ENCODE measurements around the gene CPNE6. TPM values are rescaled to one million over a fixed set of nuclear protein-coding genes. Genes with fewer than 3 reads are reported as not detected.

Gene CPNE6
- polyA plus RNA-seq, 1 experiment = not detected

DNA sequence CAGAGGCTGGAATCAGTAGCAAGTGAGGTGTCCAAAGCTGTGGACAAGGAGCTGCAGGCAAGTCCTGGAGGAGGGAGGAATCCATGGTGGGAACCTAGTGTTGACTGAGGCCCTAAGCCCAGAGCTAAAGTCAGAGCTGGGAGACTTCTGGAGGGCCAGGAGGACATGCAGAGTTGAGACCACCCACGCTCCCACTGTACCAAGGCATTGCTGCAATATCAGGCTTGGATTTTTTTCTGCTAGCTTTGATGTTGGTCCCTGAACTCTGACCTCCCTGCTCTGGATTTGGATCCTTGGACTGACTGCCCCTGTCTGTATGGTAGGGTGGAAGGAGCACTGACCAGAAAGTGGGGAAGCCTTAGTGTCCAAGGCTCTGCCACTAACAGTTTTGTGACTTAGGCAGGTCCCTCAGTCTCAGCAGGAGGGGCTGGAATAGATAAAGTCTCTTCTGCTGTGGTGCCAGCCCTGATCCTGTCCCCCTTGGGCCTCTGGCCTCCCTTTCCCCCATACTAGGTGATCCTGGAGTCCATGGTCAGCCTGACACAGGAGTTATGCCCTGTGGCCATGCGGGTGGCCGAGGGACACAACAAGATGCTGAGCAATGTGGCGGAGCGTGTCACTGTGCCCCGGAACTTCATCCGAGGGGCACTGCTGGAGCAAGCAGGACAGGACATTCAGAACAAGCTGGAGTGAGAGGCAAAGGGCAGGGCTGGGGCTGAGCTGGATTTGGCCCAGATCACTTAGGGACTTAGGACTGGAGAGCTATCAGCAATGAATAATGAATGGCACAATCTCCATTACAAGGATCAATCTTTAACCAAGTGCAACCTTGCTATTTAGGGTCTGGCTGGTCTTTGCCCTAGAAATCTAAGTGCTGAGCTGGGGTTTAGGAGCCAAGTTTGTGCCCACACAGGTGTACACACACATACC lies 10.1 kb upstream of the CPNE6 start:
- ChIA-PET POLR2A (no interaction called here), CTCF (interaction anchor here (0.6 to 6.3 kb wide), 9 partner anchors 25 to 1890 kb away, joined by 3 to 44 read pairs (median 4); partner anchors contain the start of gene PCK2)
- Histone ChIP-seq H3K4me3 (ENCODE audit: low read depth, low read length) (no peak overlapping the region), H3K27me3 (ENCODE audit: control insufficient read depth, insufficient read depth, low read length) (peaks cover 35% of the 10 kb centered on the region), H3K27ac (ENCODE audit: low read depth, low read length) (no peak overlapping the region), H3K9me3 (ENCODE audit: control insufficient read depth, insufficient read depth, low read length) (no peaks in the 10 kb centered on the region)
- no peak for DNase-seq (ENCODE audit: low read depth, low spot score)
- TF ChIP-seq, protein P1, sequence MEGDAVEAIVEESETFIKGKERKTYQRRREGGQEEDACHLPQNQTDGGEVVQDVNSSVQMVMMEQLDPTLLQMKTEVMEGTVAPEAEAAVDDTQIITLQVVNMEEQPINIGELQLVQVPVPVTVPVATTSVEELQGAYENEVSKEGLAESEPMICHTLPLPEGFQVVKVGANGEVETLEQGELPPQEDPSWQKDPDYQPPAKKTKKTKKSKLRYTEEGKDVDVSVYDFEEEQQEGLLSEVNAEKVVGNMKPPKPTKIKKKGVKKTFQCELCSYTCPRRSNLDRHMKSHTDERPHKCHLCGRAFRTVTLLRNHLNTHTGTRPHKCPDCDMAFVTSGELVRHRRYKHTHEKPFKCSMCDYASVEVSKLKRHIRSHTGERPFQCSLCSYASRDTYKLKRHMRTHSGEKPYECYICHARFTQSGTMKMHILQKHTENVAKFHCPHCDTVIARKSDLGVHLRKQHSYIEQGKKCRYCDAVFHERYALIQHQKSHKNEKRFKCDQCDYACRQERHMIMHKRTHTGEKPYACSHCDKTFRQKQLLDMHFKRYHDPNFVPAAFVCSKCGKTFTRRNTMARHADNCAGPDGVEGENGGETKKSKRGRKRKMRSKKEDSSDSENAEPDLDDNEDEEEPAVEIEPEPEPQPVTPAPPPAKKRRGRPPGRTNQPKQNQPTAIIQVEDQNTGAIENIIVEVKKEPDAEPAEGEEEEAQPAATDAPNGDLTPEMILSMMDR (IDR thresholded peaks at IDR 0.05; ENCODE audit: low read depth, low read length) = no peak

DNA sequence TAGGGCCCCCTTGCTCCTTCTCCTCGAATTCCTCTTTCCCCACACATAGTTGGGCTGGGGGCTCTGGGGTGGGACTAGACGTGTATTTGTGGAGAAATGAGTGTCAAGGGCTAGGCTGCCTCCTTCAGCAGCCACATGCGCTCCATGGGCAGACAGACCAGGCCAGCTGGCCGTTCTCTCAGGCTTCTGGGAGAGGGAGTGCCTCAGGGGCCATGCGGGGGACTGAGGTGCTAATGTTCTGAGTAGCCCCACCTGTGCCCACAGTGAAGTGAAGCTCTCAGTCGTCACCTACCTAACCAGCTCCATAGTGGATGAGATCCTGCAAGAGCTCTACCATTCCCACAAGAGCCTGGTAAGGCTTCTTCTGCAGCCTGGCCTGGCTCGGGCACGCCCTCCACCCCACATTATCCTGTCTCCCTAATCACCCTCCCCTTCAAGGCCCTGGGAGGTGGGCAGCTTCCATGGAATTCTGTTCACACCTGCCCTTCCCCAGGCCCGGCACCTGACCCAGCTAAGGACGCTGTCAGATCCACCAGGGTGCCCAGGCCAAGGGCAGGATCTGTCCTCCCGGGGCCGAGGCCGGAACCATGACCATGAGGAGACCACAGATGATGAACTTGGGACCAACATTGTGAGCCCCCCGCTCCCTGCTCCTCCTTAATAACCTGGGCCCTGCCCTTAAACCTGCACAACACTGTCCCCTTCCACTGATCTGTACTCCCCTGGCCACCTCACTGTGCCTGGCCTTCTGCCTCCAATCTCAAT lies 9.0 kb upstream of the CPNE6 start:
- POLR2A ChIA-PET = no interaction called here
- Histone ChIP-seq H3K9me3 (ENCODE audit: control insufficient read depth, insufficient read depth, low read length) (no peaks in the 10 kb centered on the region), H3K4me3 (ENCODE audit: low read depth, low read length) (no peak overlapping the region), H3K27ac (ENCODE audit: low read depth, low read length) (no peak overlapping the region), H3K27me3 (ENCODE audit: control insufficient read depth, insufficient read depth, low read length) (peaks cover 38% of the 10 kb centered on the region)
- TF ChIP-seq, protein P1 (IDR thresholded peaks at IDR 0.05; ENCODE audit: low read depth, low read length) = no peak
- CTCF ChIA-PET = interaction anchor here (0.6 to 6.3 kb wide), 4 partner anchors 29 to 1891 kb away, joined by 3 to 44 read pairs (median 7); partner anchors contain the start of gene PCK2
- no peak for DNase-seq (ENCODE audit: low read depth, low spot score)

DNA sequence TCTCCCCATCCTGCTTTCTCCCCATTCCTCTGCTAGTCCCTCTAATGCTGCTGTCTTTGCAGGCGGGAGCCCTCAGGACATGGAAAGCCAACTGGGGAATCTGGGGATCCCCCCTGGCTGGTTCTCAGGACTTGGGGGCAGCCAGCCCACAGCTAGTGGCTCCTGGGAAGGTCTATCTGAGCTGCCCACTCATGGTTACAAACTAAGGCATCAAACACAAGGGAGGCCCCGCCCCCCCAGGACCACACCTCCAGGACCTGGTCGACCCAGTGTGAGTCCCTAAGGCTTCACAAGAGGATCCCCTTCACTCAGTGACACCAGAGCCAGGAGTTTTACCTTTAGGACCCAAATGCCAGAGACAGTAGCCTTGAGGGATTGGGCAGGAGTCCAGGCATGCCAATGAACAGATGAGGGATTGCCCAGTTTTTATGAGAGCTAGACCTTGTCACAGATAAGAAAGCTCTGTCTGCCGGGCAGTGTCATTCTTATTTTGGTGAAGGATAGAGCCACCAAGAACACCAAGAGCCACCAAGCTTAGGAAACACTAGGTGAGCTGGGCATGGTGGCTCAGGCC lies 8.0 kb upstream of the CPNE6 start:
- ChIA-PET CTCF (interaction anchor here (1.3 to 6.3 kb wide), 2 partner anchors 28 to 45 kb away, joined by 4 to 44 read pairs; no protein-coding TSS in a partner anchor), POLR2A (interaction anchor here (0.5 to 0.7 kb wide), 2 partner anchors 107 to 179 kb away, joined by 6 to 8 read pairs; partner anchors contain the start of gene TINF2)
- Histone ChIP-seq H3K9me3 (ENCODE audit: control insufficient read depth, insufficient read depth, low read length) (no peaks in the 10 kb centered on the region), H3K4me3 (ENCODE audit: low read depth, low read length) (no peak overlapping the region), H3K27me3 (ENCODE audit: control insufficient read depth, insufficient read depth, low read length) (peaks cover 38% of the 10 kb centered on the region), H3K27ac (ENCODE audit: low read depth, low read length) (no peak overlapping the region)
- TF ChIP-seq, protein P1 (IDR thresholded peaks at IDR 0.05; ENCODE audit: low read depth, low read length) = no peak
- no peak for DNase-seq (ENCODE audit: low read depth, low spot score)

DNA sequence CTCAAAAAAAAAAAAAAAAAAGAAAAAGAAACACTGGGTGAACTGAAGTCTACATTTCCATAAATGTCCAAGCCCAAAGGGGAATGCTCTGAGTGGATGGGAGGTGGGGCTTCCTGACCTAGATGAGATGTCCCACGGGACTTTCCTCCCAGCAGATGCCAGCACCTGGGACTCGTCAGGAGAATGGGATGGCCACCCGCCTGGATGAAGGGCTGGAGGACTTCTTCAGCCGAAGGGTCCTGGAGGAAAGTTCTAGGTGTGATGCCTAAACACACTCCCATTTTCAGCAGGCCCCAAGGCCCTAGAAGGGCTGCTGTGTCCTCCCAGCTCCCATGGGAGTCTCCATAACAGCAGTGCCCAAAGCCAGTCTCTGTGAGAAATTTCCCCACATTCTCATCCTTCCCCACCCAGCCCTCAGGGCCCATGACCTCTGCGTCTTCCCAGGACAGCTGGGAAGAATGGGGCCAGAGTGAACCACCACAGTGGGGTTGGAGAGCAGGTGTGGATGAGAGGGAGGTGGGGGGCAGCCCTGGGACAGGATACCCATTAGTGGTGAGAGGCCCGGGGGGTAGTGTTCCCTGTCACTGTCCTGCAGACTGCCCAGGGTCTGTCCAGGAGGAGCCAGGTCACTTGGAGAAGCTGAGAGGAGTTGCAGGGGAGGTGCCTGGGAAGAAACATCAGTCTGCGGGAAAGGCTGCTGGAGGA lies 7.1 kb upstream of the CPNE6 start:
- ChIA-PET POLR2A (interaction anchor here (0.5 to 0.7 kb wide), 2 partner anchors 106 to 178 kb away, joined by 6 to 8 read pairs; partner anchors contain the start of gene TINF2), CTCF (interaction anchor here (0.9 to 6.3 kb wide), 3 partner anchors 27 to 45 kb away, joined by 3 to 44 read pairs (median 4); no protein-coding TSS in a partner anchor)
- DNase-seq (ENCODE audit: low read depth, low spot score) = no peak
- H3K27ac ChIP-seq (ENCODE audit: low read depth, low read length) = no peak overlapping the region
- H3K4me3 ChIP-seq (ENCODE audit: low read depth, low read length) = no peak overlapping the region
- H3K27me3 ChIP-seq (ENCODE audit: control insufficient read depth, insufficient read depth, low read length) = peaks cover 47% of the 10 kb centered on the region
- TF ChIP-seq, protein P1 (IDR thresholded peaks at IDR 0.05; ENCODE audit: low read depth, low read length) = no peak
- no peaks in the 10 kb centered on the region for H3K9me3 ChIP-seq (ENCODE audit: control insufficient read depth, insufficient read depth, low read length)
